MM.1S (cell line): ENCODE data around the gene BCL11B.

Experiments
- EZH2 ChIP-seq: fragments of 300-600 bp; sonication (generic); optimal IDR thresholded peaks from 2 replicates; pipeline ENCODE3; 2017; ENCODE audit warnings: low read depth, mild to moderate bottlenecking, antibody characterized with exemption, low read length, mixed read lengths
- TF ChIP-seq, protein P1 (sequence below): fragments of 300-600 bp; sonication (generic); IDR thresholded peaks from 2 replicates; pipeline ENCODE4 v1.5.1; 2016; ENCODE audit warnings: antibody characterized with exemption, low read length, mixed read lengths

GRCh38 chr14:99282261-99283050 is 10.5 kb upstream of the BCL11B start:
- TF ChIP-seq, protein P1, sequence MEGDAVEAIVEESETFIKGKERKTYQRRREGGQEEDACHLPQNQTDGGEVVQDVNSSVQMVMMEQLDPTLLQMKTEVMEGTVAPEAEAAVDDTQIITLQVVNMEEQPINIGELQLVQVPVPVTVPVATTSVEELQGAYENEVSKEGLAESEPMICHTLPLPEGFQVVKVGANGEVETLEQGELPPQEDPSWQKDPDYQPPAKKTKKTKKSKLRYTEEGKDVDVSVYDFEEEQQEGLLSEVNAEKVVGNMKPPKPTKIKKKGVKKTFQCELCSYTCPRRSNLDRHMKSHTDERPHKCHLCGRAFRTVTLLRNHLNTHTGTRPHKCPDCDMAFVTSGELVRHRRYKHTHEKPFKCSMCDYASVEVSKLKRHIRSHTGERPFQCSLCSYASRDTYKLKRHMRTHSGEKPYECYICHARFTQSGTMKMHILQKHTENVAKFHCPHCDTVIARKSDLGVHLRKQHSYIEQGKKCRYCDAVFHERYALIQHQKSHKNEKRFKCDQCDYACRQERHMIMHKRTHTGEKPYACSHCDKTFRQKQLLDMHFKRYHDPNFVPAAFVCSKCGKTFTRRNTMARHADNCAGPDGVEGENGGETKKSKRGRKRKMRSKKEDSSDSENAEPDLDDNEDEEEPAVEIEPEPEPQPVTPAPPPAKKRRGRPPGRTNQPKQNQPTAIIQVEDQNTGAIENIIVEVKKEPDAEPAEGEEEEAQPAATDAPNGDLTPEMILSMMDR: no peak
- no peak for TF ChIP-seq EZH2
